Left ventricle myocardium inferior (tissue), 1 donor: ENCODE measurements around the gene ASTN2. TPM values are rescaled to one million over a fixed set of nuclear protein-coding genes. Genes with fewer than 3 reads are reported as not detected.

Experiments
- DNase-seq: peaks from one replicate; pipeline ENCODE4 v3.0.0-alpha.2; 2020
- H3K27ac ChIP-seq: fragments of 200-600 bp; replicated peaks from 2 replicates; pipeline ENCODE4 v1.8.0; 2021
- H3K27me3 ChIP-seq: fragments of 200-600 bp; 2 replicates; pipeline ENCODE4 v1.8.0; 2021; ENCODE audit warnings: low read depth
- H3K36me3 ChIP-seq: fragments of 200-600 bp; 2 replicates; pipeline ENCODE4 v1.8.0; 2021
- H3K4me1 ChIP-seq: fragments of 200-600 bp; 2 replicates; pipeline ENCODE4 v1.8.0; 2021
- H3K4me3 ChIP-seq: fragments of 200-600 bp; 2 replicates; pipeline ENCODE4 v1.8.0; 2021; ENCODE audit warnings: mild to moderate bottlenecking, moderate library complexity
- H3K9me3 ChIP-seq: fragments of 200-600 bp; replicated peaks from 2 replicates; pipeline ENCODE4 v1.8.0; 2021
- CTCF ChIP-seq: fragments of 200-600 bp; IDR thresholded peaks from 2 replicates; pipeline ENCODE4 v1.8.0; 2021; ENCODE audit warnings: antibody characterized with exemption, mild to moderate bottlenecking, borderline replicate concordance
- intact Hi-C: fragments of 100-400 bp; cut with micrococcal nuclease; formaldehyde crosslinking; loops from one replicate; pipeline ENCODE4 v1.11.0; 2022
- total RNA-seq: library from RNA; stranded (reverse); fragmentation: NEBNext Ultra II Directional; extraction: Animal tissue kit (Norgen Biotek cat#: 25700); gene quantifications from one replicate; pipeline ENCODE4 v1.2.1, GENCODE V29; 2021
- donor health status: DM: no; HTN: yes; CAD: no; lungs with severe emphysema.

Gene ASTN2
- total RNA-seq, 1 donor from 2014 or later = 6.1 TPM

GRCh38 chr9:117191504-117192261, 223.2 kb downstream of the ASTN2 start:
- H3K27ac ChIP-seq = no peak overlapping the region
- H3K36me3 ChIP-seq = no peaks in the 10 kb centered on the region
- H3K4me1 ChIP-seq = no peaks in the 10 kb centered on the region
- H3K4me3 ChIP-seq = no peak overlapping the region
- H3K9me3 ChIP-seq = peaks cover 4% of the 10 kb centered on the region
- H3K27me3 ChIP-seq = peaks cover 21% of the 10 kb centered on the region
- intact Hi-C loops = no loop called here
- DNase-seq = no peak
- TF ChIP-seq CTCF = no peak

DNA sequence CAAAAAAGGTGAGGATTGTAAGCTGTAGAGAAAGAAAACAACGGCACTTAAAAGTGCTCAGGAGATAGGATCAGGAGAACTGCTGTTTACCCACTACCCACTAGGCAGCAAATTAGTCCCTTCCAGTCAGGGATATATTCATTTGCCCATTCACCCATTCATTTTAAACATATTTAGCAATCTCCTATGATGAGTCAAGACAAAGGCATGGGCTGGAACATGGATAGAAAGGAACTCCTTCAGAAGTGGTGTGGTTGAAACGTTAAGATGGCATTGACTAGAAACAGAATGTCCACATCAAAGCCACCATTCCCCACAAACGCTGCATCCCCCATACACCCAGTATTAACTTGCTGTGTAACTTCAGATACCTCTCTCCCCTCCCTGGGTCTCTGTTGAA, 225.7 kb downstream of the ASTN2 start:
- TF ChIP-seq CTCF = no peak
- peaks cover 38% of the 10 kb centered on the region for H3K27me3 ChIP-seq
- no peaks in the 10 kb centered on the region for H3K9me3 ChIP-seq
- H3K36me3 ChIP-seq = no peaks in the 10 kb centered on the region
- no peak overlapping the region for H3K27ac ChIP-seq
- H3K4me1 ChIP-seq = no peaks in the 10 kb centered on the region
- intact Hi-C loops = no loop called here
- no peak overlapping the region for H3K4me3 ChIP-seq
- DNase-seq = no peak

DNA sequence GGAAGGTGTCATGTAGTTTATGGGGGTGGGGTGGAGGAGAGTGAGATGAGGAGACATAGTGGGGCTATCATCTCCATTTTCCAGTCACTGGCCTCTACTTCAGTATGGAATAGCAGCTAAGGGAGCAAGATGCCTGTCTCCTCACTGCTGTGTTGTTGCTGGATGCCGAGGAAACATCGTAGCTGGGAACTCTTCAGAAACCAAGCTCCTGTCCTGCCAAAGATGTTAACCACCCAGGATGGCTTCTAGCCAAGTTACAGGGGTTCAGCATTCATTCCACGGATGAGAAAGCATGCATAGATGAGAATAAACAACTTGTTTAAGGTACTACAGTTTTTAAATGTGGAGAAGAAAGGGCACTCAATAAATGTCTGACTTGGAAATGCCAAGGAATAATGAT, 226.5 kb downstream of the ASTN2 start:
- Histone ChIP-seq H3K27ac (no peak overlapping the region), H3K9me3 (no peaks in the 10 kb centered on the region), H3K4me3 (no peak overlapping the region), H3K4me1 (no peaks in the 10 kb centered on the region), H3K27me3 (peaks cover 44% of the 10 kb centered on the region), H3K36me3 (no peaks in the 10 kb centered on the region)
- DNase-seq = no peak
- intact Hi-C loops = no loop called here
- TF ChIP-seq CTCF = no peak

GRCh38 chr9:117187498-117187897, 227.4 kb downstream of the ASTN2 start:
- Histone ChIP-seq H3K27me3 (peaks cover 49% of the 10 kb centered on the region), H3K36me3 (no peaks in the 10 kb centered on the region), H3K4me1 (no peaks in the 10 kb centered on the region), H3K4me3 (no peak overlapping the region), H3K9me3 (no peaks in the 10 kb centered on the region), H3K27ac (no peak overlapping the region)
- no peak for TF ChIP-seq CTCF
- intact Hi-C loops = no loop called here
- no peak for DNase-seq

DNA sequence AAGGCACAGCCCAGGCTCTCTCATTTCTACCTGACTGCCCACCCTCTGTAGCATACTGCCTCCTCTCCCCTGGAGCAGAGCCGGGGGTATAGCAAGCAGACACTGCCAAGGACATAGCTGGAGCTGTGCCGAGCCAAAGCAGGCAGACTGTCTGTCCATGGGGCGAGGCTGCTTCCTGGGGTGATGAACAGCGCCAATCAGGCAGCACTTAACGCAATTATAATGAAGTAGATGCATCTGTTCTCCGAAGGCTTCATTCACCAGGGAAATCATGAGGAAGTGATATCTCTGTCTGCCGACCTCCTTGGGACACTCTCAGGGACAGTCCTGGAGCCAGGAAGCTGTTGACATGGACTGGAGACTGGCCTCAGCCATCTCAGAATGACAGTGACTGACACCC, 230.7 kb downstream of the ASTN2 start:
- H3K9me3 ChIP-seq = peaks cover 10% of the 10 kb centered on the region
- intact Hi-C loops = no loop called here
- DNase-seq = no peak
- no peaks in the 10 kb centered on the region for H3K36me3 ChIP-seq
- H3K27ac ChIP-seq = no peak overlapping the region
- H3K4me3 ChIP-seq = no peak overlapping the region
- TF ChIP-seq CTCF = no peak
- no peaks in the 10 kb centered on the region for H3K4me1 ChIP-seq
- H3K27me3 ChIP-seq = peaks cover 55% of the 10 kb centered on the region
